Stimulated activated CD4-positive, alpha-beta T cell treated with anti-CD3 and anti-CD28 coated beads, TNF-alpha, amount 100 ng/mL, for 4 hours (primary cell): ENCODE measurements around the gene ULK4.
"Not testable (repeated sequence)": the region's sequence is repeated elsewhere in the genome, so short reads cannot be mapped to it uniquely, and the experiment has no call there.

Experiments used
- DNase-seq, 3 experiments: peaks; one replicate each; pipeline ENCODE4 v3.0.0-alpha.2; 2020; ENCODE audit warnings: low read depth in 3 of 3

The ULK4 gene

DNA sequence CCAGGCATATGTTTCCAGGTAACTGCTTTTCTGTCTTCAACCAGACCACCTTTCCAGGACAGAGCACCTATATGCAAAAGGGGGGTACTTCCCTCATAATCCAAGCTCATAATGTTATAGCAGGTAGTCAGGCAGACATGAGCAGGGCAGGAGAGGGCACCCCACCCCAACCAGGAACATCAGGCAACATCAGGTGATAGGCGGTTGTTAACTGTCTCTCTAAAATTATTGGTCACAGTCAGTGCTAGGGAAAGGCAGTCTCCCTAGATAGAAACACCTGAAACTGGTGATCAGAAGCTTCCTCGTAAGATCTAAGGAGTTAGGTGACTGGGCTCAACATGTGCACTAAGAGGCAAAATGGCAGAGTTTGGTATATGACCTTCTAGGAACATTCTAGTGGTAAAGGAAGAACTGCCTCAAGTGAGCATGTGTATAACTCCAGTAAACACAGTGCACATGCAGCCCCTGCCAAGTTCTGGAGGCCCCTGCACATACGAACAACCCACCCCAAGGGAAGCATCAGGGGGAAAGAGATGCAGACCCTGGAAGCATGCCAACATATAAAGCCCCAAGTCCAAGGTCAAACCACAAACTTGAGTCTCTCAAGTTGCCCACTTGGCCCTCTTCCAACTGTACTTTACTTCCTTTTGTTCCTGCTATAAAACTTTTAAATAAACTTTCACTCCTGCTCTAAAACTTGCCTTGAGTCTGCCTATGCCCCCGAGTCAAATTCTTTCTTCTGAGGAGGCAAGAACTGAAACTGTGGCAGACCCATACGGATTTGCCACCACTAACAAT is 270.9 kb downstream of the ULK4 start:
- DNase-seq = no peak

DNA sequence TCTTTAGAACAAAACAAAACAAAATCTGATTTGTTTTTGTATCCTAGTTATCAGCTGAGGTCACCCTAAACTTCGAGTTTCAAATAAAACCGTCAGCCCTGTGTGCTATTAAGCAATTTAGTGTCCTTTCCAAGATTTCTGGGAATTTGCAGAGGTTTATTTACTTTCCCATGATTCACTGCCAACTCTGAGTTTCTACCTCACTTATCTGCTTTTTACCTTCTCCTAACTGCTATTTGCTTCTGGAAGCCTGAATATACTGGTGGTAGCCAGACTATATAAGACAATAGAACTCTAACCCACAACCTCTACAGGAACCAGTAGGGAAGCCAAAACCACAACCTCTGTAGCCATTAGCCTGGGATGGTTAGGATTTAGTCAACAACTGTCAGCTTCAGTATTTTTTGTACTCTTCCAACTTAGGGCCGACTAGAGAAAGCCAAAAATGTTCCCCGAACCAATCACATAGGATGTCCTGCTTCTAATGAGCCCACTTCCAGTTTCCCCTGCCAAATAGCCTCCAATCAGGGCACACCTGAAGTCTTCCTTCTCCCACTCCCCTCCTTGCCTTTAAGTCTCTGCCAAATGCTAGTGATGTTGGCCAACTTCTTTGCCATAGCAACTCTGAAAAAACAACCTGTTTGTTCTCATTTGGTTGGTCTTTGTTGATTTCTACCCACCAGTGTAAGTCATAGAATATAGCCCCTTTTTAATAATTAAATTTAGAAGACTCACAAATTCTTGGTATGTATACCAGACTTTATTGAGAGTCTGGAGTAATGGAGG is 273.1 kb downstream of the ULK4 start:
- no peak for DNase-seq

DNA sequence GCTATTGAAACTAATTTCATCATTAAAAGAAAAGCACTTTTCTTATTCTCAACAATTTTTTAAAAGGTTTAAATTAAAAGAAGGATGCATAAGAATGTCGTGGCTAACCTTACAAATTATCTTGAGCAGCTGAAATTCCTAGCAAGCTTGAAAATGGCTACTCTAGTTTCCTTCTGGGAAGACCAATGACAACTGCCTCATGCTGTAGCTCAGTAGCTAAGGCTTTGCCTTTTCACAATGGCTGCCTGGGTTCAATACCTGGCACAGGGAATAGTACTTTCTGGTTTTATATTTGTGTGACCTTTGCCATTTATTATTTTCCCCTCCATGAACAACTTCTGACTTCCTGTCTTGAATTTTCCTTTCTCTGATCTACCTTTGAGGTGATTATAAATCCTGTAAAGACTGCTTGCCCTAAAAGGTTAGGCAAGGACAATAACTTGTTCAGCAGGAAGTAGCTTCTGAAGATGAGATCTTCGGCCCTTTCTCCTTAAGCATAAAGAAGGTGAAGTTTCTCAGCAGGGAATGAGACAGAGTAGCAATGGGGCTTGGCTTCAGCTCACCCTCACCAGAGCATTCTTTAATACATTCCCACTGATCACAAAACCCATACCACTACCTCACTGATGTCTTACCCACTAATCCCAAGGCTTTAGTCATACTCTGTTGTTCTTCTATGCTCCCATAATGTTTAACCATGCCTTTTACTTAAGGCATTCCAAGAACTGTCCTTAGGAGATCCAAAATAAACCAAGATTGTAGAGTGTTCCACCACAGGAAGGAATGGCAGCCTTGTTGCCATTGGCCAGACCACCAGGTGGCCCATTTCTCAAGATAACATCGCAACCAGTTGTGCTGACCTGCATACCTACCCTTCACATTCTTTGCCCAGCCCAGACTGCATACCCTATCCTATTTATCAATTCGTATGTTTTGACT is 276.8 kb downstream of the ULK4 start:
- no peak for DNase-seq

GRCh38 chr3:41683666-41684350 is 278.1 kb downstream of the ULK4 start:
- no peak for DNase-seq

DNA sequence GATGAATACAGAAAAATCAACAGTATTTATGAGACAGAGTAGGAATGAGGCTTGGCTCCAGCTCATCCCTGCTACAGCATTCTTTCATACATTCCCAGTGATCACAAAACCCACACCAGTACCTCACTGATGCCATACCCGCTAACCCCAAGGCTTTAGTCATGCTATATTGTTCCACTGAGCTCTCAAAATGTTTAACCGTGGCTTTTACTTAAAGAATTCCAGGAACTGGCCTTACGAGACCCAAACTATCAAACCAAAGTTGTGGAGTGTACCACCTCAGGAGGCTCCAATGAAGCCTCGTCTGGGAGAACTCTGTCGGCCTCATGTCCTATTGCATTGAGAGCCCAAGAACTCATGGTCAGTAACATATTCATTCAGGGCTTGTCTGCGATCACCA is 278.9 kb downstream of the ULK4 start:
- no peak for DNase-seq

DNA sequence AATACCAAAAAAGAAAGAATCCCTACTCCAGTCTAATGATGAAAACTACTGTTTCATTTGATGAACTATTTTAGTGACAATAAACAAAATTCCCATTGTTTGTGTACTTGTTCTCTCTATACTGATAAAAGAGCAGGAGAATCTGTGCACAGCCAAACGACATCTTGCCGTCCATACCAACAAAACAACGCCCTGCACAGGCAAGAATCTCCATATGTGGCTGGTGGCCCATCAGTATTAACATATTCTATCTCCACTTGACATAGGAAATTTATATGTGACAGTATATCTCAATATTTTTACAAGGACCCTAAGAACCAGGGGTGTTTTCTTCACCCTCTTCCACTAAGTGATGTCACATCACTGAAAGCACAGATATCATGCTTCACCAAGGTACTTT is 279.5 kb downstream of the ULK4 start:
- no peak for DNase-seq

DNA sequence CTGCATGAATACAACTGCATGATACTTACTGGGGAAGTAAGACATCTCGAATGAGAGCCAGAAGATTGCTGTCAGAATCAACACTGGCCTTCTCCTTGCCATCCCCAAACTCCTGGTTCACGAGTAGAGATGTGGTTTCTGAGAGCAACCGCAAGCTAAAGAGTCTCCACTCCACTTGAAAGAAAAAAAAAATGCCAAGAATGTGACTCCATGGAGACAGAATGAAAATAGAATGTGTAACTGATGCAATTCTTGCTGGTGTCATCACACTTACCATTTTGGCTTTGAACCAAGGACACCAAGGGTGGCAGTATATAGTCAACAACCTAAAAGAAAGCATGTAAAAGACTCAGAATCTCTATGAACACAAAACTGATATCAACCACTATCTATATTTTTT is 280.4 kb downstream of the ULK4 start:
- DNase-seq = no peak

- DNase-seq = no peak
Measured at GRCh38 chr3:41679374-41679773, 282.5 kb downstream of the ULK4 start.

DNA sequence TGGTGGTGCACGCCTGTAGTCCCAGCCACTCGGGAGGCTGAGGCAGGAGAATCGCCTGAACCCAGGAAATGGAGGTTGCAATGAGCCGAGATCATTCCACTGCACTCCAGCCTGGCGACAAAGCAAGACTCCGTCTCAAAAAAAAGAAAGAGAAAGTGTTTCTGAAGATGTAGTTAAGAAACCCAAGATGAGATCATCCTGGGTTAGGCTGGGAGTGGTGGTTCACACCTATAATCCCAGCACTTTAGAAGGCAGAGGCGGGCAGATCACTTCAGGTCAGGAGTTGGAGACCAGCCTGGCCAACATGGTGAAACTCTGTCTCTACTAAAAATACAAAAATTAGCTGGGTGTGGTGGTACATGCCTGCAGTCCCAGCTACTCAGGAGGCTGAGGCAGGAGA is 286.8 kb downstream of the ULK4 start:
- DNase-seq = not testable (repeated sequence)

GRCh38 chr3:41674449-41674848 is 287.5 kb downstream of the ULK4 start:
- no peak for DNase-seq

DNA sequence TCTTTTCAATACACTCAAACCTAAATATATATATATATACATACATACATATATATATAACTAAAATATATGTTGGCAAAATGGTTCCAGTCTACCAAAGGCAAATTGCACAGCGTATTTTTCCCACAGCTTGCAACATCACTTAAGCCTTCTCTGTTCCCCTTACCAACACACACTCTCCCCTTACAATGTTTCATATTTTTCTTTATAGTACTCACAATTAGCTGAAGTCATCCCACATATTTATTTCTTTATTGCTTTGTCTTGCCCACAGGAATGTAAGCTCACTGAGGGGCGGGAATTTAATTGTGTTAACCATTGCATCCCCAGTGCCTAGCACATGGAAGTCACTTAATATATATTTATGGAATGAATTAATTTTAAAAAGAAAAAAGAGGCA is 288.3 kb downstream of the ULK4 start:
- DNase-seq = no peak

- DNase-seq = no peak
Measured at GRCh38 chr3:41668379-41668778, 293.5 kb downstream of the ULK4 start.

- no peak for DNase-seq
Measured at GRCh38 chr3:41662288-41662687, 299.6 kb downstream of the ULK4 start.

GRCh38 chr3:41661796-41662195 is 300.1 kb downstream of the ULK4 start:
- no peak for DNase-seq

DNA sequence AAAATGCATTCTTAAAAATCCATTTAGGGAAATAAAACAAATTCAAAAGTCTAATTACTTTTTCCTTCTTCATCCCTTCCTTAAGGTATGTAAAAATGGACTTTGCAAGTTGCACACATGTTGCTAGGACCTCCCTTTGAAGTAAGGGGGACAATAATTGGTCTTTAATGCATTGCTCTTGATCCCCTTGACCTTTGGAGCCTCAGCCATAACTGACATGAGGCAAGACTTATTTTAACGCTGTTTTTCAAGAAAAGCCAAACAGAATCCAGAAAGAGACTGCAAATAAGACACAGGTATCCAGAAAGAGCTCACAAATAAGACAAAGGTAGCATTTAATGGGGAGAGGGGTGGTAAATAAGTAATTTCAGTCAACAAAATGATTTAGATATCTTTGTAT is 301.4 kb downstream of the ULK4 start:
- DNase-seq = no peak

GRCh38 chr3:41653571-41654239 is 308.2 kb downstream of the ULK4 start:
- DNase-seq = no peak

- no peak for DNase-seq
Measured at GRCh38 chr3:41652931-41653330, 309.0 kb downstream of the ULK4 start.

- DNase-seq = no peak
Measured at GRCh38 chr3:41652506-41652905, 309.4 kb downstream of the ULK4 start.

DNA sequence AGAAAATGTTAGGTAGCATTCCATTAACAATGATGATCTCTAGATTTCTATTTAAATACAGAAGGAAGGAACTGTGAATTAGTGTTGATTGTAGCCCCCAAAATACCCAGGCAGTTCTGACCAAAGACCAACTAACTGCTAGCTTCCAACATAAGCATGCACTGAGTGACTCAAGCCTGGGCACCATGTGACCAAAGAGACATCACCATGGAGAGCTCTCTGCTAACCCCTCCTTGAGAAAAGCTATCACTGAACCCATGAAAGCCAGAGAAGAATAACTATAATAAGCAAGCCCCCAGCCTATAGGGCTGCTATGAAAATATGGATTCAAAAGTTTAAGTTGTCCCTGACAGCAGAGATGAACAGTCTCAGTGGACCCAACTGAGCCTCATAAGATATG is 310.2 kb downstream of the ULK4 start:
- DNase-seq = no peak

- no peak for DNase-seq
Measured at GRCh38 chr3:41650406-41650805, 311.5 kb downstream of the ULK4 start.

DNA sequence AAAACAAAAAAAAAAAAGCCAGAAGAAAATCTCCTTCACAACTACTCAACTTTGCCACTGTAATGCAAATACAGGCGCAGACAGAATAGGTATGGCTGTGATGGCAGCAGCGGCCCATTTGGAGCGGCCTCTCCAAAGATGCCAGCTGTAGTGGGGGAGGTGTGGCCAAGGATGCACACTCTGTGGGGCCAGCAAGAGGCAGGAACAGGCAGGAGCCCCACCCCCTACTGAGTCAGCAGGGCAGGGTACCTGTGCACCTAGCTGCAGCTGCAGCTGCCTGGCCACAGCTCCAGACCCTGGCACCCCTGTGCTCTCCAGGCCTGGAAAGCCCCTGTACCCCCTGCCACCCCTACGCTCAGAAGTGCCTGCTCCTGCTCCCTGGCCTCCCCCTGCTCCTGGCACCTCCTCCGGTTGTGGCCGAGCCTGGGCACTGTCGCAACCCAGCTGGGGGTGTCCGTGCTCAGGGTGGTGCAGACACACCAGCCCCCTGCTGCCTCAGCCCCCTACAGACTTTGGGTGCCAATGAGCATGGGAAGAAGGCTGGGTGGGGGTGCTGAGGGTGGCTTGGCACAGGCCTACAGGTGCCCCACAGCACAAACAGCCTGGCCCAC is 312.7 kb downstream of the ULK4 start:
- no peak for DNase-seq
